ENCODE results near the gene TMEM98. TPM values are rescaled to one million over a fixed set of nuclear protein-coding genes. Genes with fewer than 3 reads are reported as not detected.

TMEM98 gene
- total and polyA plus RNA-seq, 2 of the 8 experiments (the other 6 are each of a cell fraction or from before 2014, with no cell fraction given), result 86.1 to 232 TPM

DNA sequence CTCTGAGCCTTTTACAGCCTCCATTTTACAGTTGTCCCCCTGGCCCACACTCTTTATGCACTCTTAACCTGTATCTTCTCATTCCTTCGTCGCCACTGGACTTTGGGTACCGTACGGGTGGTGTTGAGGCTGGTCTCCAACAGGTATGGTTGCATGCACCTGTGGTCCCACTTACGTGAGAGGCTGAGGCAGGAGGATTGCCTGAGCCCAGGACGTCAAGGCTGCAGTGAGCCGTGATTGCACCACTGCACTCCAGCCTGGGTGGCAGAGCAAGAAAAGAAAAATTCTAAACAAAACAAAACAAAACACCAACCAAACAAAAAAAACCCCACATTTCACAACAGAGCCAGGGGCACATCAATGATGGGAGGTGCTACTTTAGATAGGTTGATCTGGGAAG, 14.4 kb upstream of the TMEM98 start:
- H3K79me1 ChIP-seq (ENCODE audit: low read depth, low read length), result no peaks in the 10 kb centered on the region
- no peak overlapping the region for H3K4me2 ChIP-seq (ENCODE audit: insufficient read depth in 1 of 2, low read depth in 2 of 2, low read length in 2 of 2)
- H3K27ac ChIP-seq (ENCODE audit: low read depth, low read length), result no peak overlapping the region
- H4K5ac ChIP-seq (ENCODE audit: insufficient read length, low read depth, low read length), result no peak overlapping the region
- H3K79me2 ChIP-seq (ENCODE audit: control insufficient read depth in 1 of 2, insufficient read depth in 2 of 2, low read length in 2 of 2), result no peaks in the 10 kb centered on the region
- no peak overlapping the region for H4K8ac ChIP-seq (ENCODE audit: extremely low read depth, insufficient read depth, low read length)
- no peak overlapping the region for H3K23ac ChIP-seq (ENCODE audit: insufficient read length)
- no peak overlapping the region for H3K4me3 ChIP-seq (ENCODE audit: extremely low read depth in 1 of 4, insufficient read depth in 2 of 4, low read depth in 3 of 4, low read length in 4 of 4)
- TF ChIP-seq KDM4A (IDR thresholded peaks at IDR 0.05; ENCODE audit: low read depth, low read length, severe bottlenecking) (no peak), EP300 (IDR thresholded peaks at IDR 0.05; ENCODE audit: borderline replicate concordance in 1 of 2, low read depth in 2 of 2, low read length in 2 of 2) (no peak), POLR2AphosphoS5 (IDR thresholded peaks at IDR 0.05; ENCODE audit: low read depth, low read length) (no peak), KDM1A (IDR thresholded peaks at IDR 0.05; ENCODE audit: borderline replicate concordance, low read length) (no peak)
- WGBS, 2 experiments (ENCODE audit: extremely low coverage in 1 of 2, insufficient coverage in 1 of 2, insufficient read length in 1 of 2, insufficient replicate concordance in 2 of 2, low coverage in 1 of 2, low lambda C conversion rate in 2 of 2, missing lambda C conversion rate in 1 of 2), result 93% methylated on average over 6 of the region's 7 CpGs; no CpG with 5 or more reads in 1 of the 2 experiments
- no peak overlapping the region for H2AK5ac ChIP-seq (ENCODE audit: low read depth, low read length)
- no peaks in the 10 kb centered on the region for H4K20me1 ChIP-seq (replicated peaks in 1 of 2; ENCODE audit: control insufficient read depth in 1 of 2, insufficient read depth in 2 of 2, low read length in 2 of 2)
- no peak overlapping the region for H2AFZ ChIP-seq (ENCODE audit: low read length)
- H3K56ac ChIP-seq (replicated peaks; ENCODE audit: insufficient read length, low read depth, low read length), result no peak overlapping the region
- no peak overlapping the region for H3K18ac ChIP-seq (ENCODE audit: extremely low read depth, low read length)
- peaks cover 3 to 12% (median 4%) of the 10 kb centered on the region in 4 experiments; a peak in 5 of 7 replicates for H3K4me1 ChIP-seq (replicated peaks in 1 of 4; ENCODE audit: control insufficient read depth in 3 of 4, insufficient read depth in 4 of 4, low read length in 3 of 4)
- ChIA-PET CTCF (ENCODE audit: partially characterized antibody) (interaction anchor here (5.4 kb wide), 1 partner anchor 36 kb away, joined by 47 read pairs; the partner anchor contains the start of gene MYO1D), POLR2A (ENCODE audit: partially characterized antibody) (no interaction called here)
- H2BK20ac ChIP-seq (ENCODE audit: low read length), result no peak overlapping the region
- no peak overlapping the region for H3K14ac ChIP-seq (ENCODE audit: insufficient read length)
- no peak overlapping the region for H3K4ac ChIP-seq (replicated peaks; ENCODE audit: insufficient read length, low read depth, low read length)
- H3K9me3 ChIP-seq (ENCODE audit: insufficient read depth in 2 of 2, low read depth in 1 of 2, low read length in 1 of 2), result no peaks in the 10 kb centered on the region
- H3K36me3 ChIP-seq (ENCODE audit: control insufficient read depth in 2 of 4, insufficient read depth in 4 of 4, low read length in 3 of 4), result no peaks in the 10 kb centered on the region
- no peak for DNase-seq (ENCODE audit: low read depth in 1 of 2, low spot score in 2 of 2)
- no peak overlapping the region for H3K9ac ChIP-seq (replicated peaks in 1 of 4; ENCODE audit: extremely low read depth in 1 of 4, low read depth in 3 of 4, low read length in 3 of 4)
- peaks cover 2% of the 10 kb centered on the region; the same call in 1 of the 2 replicates for H3K23me2 ChIP-seq (ENCODE audit: low read depth, low read length)
- no peak overlapping the region for H2BK120ac ChIP-seq (replicated peaks; ENCODE audit: low read depth, low read length)
- H2BK15ac ChIP-seq (ENCODE audit: low read length), result no peak overlapping the region
- no peak overlapping the region for H2BK5ac ChIP-seq (ENCODE audit: low read depth, low read length)
- H3K27me3 ChIP-seq (replicated peaks in 1 of 4; ENCODE audit: control insufficient read depth in 3 of 4, extremely low read depth in 1 of 4, insufficient read depth in 3 of 4, low read length in 3 of 4), result no peaks in the 10 kb centered on the region
- no peak overlapping the region for H2BK12ac ChIP-seq (ENCODE audit: low read depth, low read length)
- no peak for FAIRE-seq
- H4K91ac ChIP-seq (replicated peaks; ENCODE audit: insufficient read length, low read length), result no peak overlapping the region
